Endothelial cell of umbilical vein (primary cell): ENCODE results near the gene TUBG1. TPM values are rescaled to one million over a fixed set of nuclear protein-coding genes. Genes with fewer than 3 reads are reported as not detected.

Source experiments
- BruUV-seq: library from RNA; stranded (reverse); fragments of 400-500 nt; replicated peaks from 2 replicates; lab custom pipeline; 2021; lab: Mats Ljungman, UMichigan
- CTCF ChIA-PET: fragments of 300-600, 350-600 bp; sonication (Branson Sonifier 250); formaldehyde crosslinking; loops from one replicate; lab custom pipeline; 2021; ENCODE audit warnings: antibody characterized with exemption, inconsistent platforms; lab: Charles Lee
- POLR2A ChIA-PET: fragments of 300-600, 350-600 bp; sonication (Branson Sonifier 250); formaldehyde crosslinking; loops from one replicate; lab custom pipeline; 2021; ENCODE audit warnings: antibody characterized with exemption, inconsistent platforms; lab: Charles Lee
- DNase-seq: peaks from one replicate; pipeline ENCODE4 v3.0.0-alpha.2; 2011; ENCODE audit warnings: low read depth, low spot score
- FAIRE-seq: peaks from 2 replicates; lab custom pipeline; 2011; peaks lifted over from hg19 to GRCh38; lab: Jason Lieb, UNC
- H2AFZ ChIP-seq: 2 replicates; pipeline ENCODE4 v1.6.0; 2012; ENCODE audit warnings: low read depth, low read length, control low read depth, inconsistent platforms
- H3K27ac ChIP-seq: 2 replicates; pipeline ENCODE4 v1.5.1; 2011; ENCODE audit warnings: low read depth, mild to moderate bottlenecking, control low read depth, low read length, moderate library complexity; ENCODE audit not compliant: insufficient read depth
- H3K27me3 ChIP-seq, 2 experiments: 2 replicates each; pipeline versions ENCODE4 v1.6.0 to v1.6.1; 2011; ENCODE audit warnings: low read length in 2 of 2, mixed read lengths in 1 of 2; ENCODE audit not compliant: control insufficient read depth in 2 of 2, insufficient read depth in 2 of 2
- H3K36me3 ChIP-seq, 2 experiments: 2 replicates in 1 of 2; 3 replicates in 1 of 2; pipeline ENCODE4 v1.5.1; 2011; ENCODE audit warnings: low read length in 2 of 2, mild to moderate bottlenecking in 1 of 2, moderate library complexity in 1 of 2; ENCODE audit not compliant: control insufficient read depth in 2 of 2, insufficient read depth in 2 of 2; ENCODE audit errors: extremely low read depth in 1 of 2
- H3K4me1 ChIP-seq: 3 replicates; pipeline ENCODE4 v1.5.1; 2011; ENCODE audit warnings: mild to moderate bottlenecking, low read length; ENCODE audit not compliant: control insufficient read depth, insufficient read depth; ENCODE audit errors: extremely low read depth
- H3K4me2 ChIP-seq: 2 replicates; pipeline ENCODE4 v1.6.1; 2011; ENCODE audit warnings: low read length, control low read depth, mixed read lengths; ENCODE audit not compliant: insufficient read depth
- H3K4me3 ChIP-seq, 3 experiments: fragments of 200-600 bp in 1 of 3; sonication (generic), shearing (Covaris generic) in 1 of 3; replicated peaks in 1 of 3; 2 replicates each; pipeline ENCODE4 v1.5.1; 2011 to 2016; ENCODE audit warnings: control low read depth in 3 of 3, low read length in 3 of 3, mild to moderate bottlenecking in 2 of 3, inconsistent platforms in 1 of 3, low read depth in 1 of 3, moderate library complexity in 1 of 3; ENCODE audit not compliant: insufficient read depth in 1 of 3
- H3K79me2 ChIP-seq: 2 replicates; pipeline ENCODE4 v1.6.0; 2012; ENCODE audit warnings: low read length, inconsistent platforms; ENCODE audit not compliant: control insufficient read depth, insufficient read depth
- H3K9ac ChIP-seq: replicated peaks from 2 replicates; pipeline ENCODE3; 2011; ENCODE audit warnings: low read length, control low read depth; ENCODE audit not compliant: insufficient read depth; ENCODE audit errors: extremely low read depth
- H3K9me1 ChIP-seq: replicated peaks from 3 replicates; pipeline ENCODE4 v1.6.0; 2011; ENCODE audit warnings: mild to moderate bottlenecking, low read length; ENCODE audit not compliant: control insufficient read depth, insufficient read depth; ENCODE audit errors: extremely low read depth
- H3K9me3 ChIP-seq: replicated peaks from 2 replicates; pipeline ENCODE4 v1.5.1; 2012; ENCODE audit warnings: low read length, inconsistent platforms; ENCODE audit not compliant: control insufficient read depth, insufficient read depth
- H4K20me1 ChIP-seq: replicated peaks from 2 replicates; pipeline ENCODE3; 2011; ENCODE audit warnings: mild to moderate bottlenecking, low read length; ENCODE audit not compliant: control insufficient read depth, insufficient read depth; ENCODE audit errors: extremely low read depth
- CTCF ChIP-seq, 2 donors: IDR thresholded peaks; 1 replicate in 1 of 2; 2 replicates in 1 of 2; pipeline ENCODE4 v1.5.1; 2011; ENCODE audit warnings: low read length in 2 of 2, mild to moderate bottlenecking in 2 of 2, moderate library complexity in 2 of 2, control low read depth in 1 of 2, inconsistent platforms in 1 of 2, low read depth in 1 of 2; ENCODE audit not compliant: insufficient read depth in 1 of 2; ENCODE audit errors: extremely low read depth in 1 of 2
- EZH2 ChIP-seq: IDR thresholded peaks from 2 replicates; pipeline ENCODE4 v1.6.1; 2012; ENCODE audit warnings: borderline replicate concordance, low read depth, mild to moderate bottlenecking, moderate library complexity, low read length, inconsistent platforms; ENCODE audit not compliant: severe bottlenecking
- FOS ChIP-seq: IDR thresholded peaks from 2 replicates; pipeline ENCODE4 v1.6.1; 2011; ENCODE audit warnings: mild to moderate bottlenecking, low read length, moderate library complexity, borderline replicate concordance; ENCODE audit not compliant: insufficient read depth
- GATA2 ChIP-seq: IDR thresholded peaks from 2 replicates; pipeline ENCODE4 v1.7.0; 2011; ENCODE audit warnings: low read depth, mild to moderate bottlenecking, moderate library complexity, mixed read lengths, low read length; ENCODE audit not compliant: insufficient read length, insufficient read depth
- JUN ChIP-seq: IDR thresholded peaks from 2 replicates; pipeline ENCODE4 v1.6.1; 2011; ENCODE audit warnings: borderline replicate concordance, low read depth; ENCODE audit not compliant: insufficient read length, insufficient read depth
- MAX ChIP-seq: IDR thresholded peaks from 2 replicates; pipeline ENCODE4 v1.6.1; 2011; ENCODE audit not compliant: insufficient read depth, insufficient read length
- MYC ChIP-seq: IDR thresholded peaks from one replicate; pipeline ENCODE4 v1.6.1; 2011; ENCODE audit warnings: mild to moderate bottlenecking, low read depth, low read length
- POLR2A ChIP-seq: IDR thresholded peaks from 2 replicates; pipeline ENCODE4 v1.6.1; 2012; ENCODE audit warnings: low read depth, mild to moderate bottlenecking, control low read depth, low read length
- POLR2AphosphoS5 ChIP-seq: IDR thresholded peaks from 2 replicates; pipeline ENCODE4 v1.6.1; 2012; ENCODE audit warnings: low read depth, mild to moderate bottlenecking, control low read depth, low read length, moderate library complexity; ENCODE audit not compliant: insufficient read depth
- dilution Hi-C: fragments of 300-500 bp; cut with MboI; formaldehyde crosslinking; loops from one replicate; pipeline ENCODE4 v1.15.0; 2019; ENCODE audit warnings: low sequenced_read_pairs; ENCODE audit not compliant: extremely low pct_ligation_motif_present
- intact Hi-C: fragments of 100-400 bp; cut with micrococcal nuclease; formaldehyde crosslinking; loops from one replicate; pipeline ENCODE4 v1.10.0; 2022
- polyA plus RNA-seq, 4 experiments: library from polyadenylated mRNA; depleted of rRNA in 3 of 4; stranded (reverse) in 3 of 4; unstranded in 1 of 4; fragments of >200 nt; gene quantifications; 2 replicates each; pipeline versions ENCODE4 v1.2.1 to v1.2.3, GENCODE V29; 2011 to 2012; ENCODE audit warnings: missing spikeins in 1 of 4
- total RNA-seq: library from RNA; stranded (reverse); gene quantifications from 2 replicates; pipeline ENCODE4 v1.2.3, GENCODE V29; 2021

Gene TUBG1
- total and polyA plus RNA-seq, 2 donors (not counting 3 experiments of a cell fraction or from before 2014, with no cell fraction given) = 102 to 132 TPM

GRCh38 chr17:42584880-42585279, 24.6 kb upstream of the TUBG1 start:
- Histone ChIP-seq H3K9me1 (no peaks in the 10 kb centered on the region), H3K9me3 (no peaks in the 10 kb centered on the region), H2AFZ (no peak overlapping the region), H3K9ac (no peak overlapping the region), H3K36me3 (peaks cover 16 to 49% of the 10 kb centered on the region in 2 experiments), H3K27me3 (no peaks in the 10 kb centered on the region), H3K4me2 (no peak overlapping the region), H4K20me1 (no peaks in the 10 kb centered on the region), H3K4me3 (no peak overlapping the region), H3K79me2 (no peaks in the 10 kb centered on the region), H3K4me1 (no peaks in the 10 kb centered on the region), H3K27ac (no peak overlapping the region)
- ChIA-PET CTCF (no interaction called here), POLR2A (no interaction called here)
- DNase-seq = no peak
- intact Hi-C loops = no loop called here
- no peak for TF ChIP-seq POLR2AphosphoS5
- no peak for TF ChIP-seq MAX
- no peak for TF ChIP-seq GATA2
- no peak for TF ChIP-seq EZH2
- TF ChIP-seq CTCF (IDR thresholded peaks at IDR 0.05; ENCODE audit: extremely low read depth in 1 of 2, insufficient read depth in 1 of 2, low read depth in 1 of 2, low read length in 2 of 2) = no peak
- TF ChIP-seq FOS = no peak
- no peak for TF ChIP-seq POLR2A
- TF ChIP-seq JUN = no peak
- no peak for TF ChIP-seq MYC
- no peak for FAIRE-seq
- BruUV-seq = no TSS peak
- dilution Hi-C loops = no loop called here
